ENCODE results near the gene ANP32E.

ANP32E gene

DNA sequence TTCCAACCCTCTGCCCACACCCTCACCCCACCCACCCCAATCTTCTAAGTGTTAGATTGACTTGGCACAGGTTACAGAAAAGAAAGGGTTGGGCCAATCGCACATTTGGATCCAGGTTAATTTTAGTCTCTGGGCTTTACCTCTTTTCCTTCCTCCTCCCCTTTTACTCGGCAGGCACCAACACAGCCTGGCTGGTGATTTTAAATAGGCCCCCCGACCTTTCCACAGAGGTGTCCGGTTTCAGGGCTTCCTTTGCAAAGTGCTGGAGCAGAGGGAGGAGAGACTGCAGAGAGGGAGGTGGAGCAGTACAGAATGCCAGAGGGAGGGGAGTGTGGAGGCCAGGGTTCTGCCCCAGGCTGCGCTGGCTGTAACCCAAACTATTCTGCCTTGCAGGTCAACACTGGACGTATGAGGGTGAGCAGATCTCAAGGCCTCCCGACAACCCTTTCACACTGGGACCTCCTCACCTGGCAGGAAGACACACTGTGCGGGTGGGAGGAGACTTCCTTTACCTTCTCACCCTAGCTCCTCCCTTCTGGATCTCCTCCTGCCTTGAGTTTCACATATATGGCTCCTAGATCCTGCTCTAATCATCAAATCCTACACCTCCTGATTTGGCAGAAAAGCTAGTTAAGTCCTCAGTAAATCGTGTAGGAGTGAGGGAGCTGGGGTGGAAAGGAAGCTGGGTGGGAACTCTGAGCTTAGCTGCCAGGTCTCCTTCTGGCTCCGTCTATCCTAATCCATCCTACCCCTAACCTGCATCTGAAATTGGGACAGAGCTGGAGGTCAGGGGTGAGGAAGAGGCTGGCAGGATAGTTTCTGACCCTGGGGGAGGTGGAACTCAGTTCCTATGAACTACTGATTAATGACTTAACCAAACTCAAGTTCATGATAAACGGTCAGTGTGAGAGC is 24.1 kb upstream of the ANP32E start:
- TF ChIP-seq EZH2phosphoT487 (IDR thresholded peaks at IDR 0.05; ENCODE audit: low read length): no peak
- TF ChIP-seq, protein P1, sequence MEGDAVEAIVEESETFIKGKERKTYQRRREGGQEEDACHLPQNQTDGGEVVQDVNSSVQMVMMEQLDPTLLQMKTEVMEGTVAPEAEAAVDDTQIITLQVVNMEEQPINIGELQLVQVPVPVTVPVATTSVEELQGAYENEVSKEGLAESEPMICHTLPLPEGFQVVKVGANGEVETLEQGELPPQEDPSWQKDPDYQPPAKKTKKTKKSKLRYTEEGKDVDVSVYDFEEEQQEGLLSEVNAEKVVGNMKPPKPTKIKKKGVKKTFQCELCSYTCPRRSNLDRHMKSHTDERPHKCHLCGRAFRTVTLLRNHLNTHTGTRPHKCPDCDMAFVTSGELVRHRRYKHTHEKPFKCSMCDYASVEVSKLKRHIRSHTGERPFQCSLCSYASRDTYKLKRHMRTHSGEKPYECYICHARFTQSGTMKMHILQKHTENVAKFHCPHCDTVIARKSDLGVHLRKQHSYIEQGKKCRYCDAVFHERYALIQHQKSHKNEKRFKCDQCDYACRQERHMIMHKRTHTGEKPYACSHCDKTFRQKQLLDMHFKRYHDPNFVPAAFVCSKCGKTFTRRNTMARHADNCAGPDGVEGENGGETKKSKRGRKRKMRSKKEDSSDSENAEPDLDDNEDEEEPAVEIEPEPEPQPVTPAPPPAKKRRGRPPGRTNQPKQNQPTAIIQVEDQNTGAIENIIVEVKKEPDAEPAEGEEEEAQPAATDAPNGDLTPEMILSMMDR (IDR thresholded peaks at IDR 0.05; ENCODE audit: low read length): no peak
- no peak for TF ChIP-seq EZH2 (optimal IDR thresholded peaks at IDR 0.05; ENCODE audit: low read depth, low read length)
- no peak overlapping the region for H2AFZ ChIP-seq (ENCODE audit: low read length)
- no peaks in the 10 kb centered on the region for H3K79me2 ChIP-seq (ENCODE audit: low read length)
- no peaks in the 10 kb centered on the region for H3K9me3 ChIP-seq (replicated peaks; ENCODE audit: insufficient read depth, low read length)
- H3K27ac ChIP-seq (ENCODE audit: low read length): no peak overlapping the region
- H3K9ac ChIP-seq (ENCODE audit: low read length): no peak overlapping the region
- H3K4me2 ChIP-seq (ENCODE audit: low read depth, low read length): no peak overlapping the region
- H3F3A ChIP-seq (ENCODE audit: insufficient read depth, low read length): peaks cover 3% of the 10 kb centered on the region; the same call in 1 of the 2 replicates
- H3K36me3 ChIP-seq (replicated peaks; ENCODE audit: insufficient read depth, low read length): no peaks in the 10 kb centered on the region
- H4K20me1 ChIP-seq (ENCODE audit: insufficient read depth, low read length): no peaks in the 10 kb centered on the region
- peaks cover 8% of the 10 kb centered on the region for H3K4me1 ChIP-seq (ENCODE audit: low read length)
- H3K4me3 ChIP-seq (ENCODE audit: low read length): no peak overlapping the region
- H3K9me2 ChIP-seq (replicated peaks; ENCODE audit: insufficient read depth, low read length): no peaks in the 10 kb centered on the region
- no peak for DNase-seq
- H3K27me3 ChIP-seq (replicated peaks; ENCODE audit: insufficient read depth, low read length): peaks cover 24% of the 10 kb centered on the region

DNA sequence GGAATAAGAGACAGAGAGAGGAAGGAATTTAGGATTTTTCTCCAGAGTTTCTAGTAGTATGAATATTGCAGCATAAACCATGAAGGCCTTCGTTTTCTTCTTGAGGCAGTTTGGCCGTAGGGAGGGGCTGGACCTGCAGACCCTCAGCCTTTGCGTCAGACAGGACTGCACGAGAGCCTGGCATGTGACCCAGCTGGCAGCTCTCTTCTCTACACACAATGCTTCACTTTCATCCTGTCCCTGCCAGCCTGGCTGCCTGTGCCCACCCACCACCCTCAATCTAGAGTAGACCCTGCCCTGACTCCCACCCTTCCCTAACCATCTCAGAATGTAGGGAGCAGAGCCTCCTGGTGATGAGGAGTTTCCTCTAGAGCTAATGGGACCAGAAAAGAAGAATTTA is 23.3 kb upstream of the ANP32E start:
- H3K4me1 ChIP-seq (ENCODE audit: low read length): peaks cover 8% of the 10 kb centered on the region
- DNase-seq: no peak
- TF ChIP-seq EZH2phosphoT487 (IDR thresholded peaks at IDR 0.05; ENCODE audit: low read length) (no peak), EZH2 (optimal IDR thresholded peaks at IDR 0.05; ENCODE audit: low read depth, low read length) (no peak)
- TF ChIP-seq, protein P1 (IDR thresholded peaks at IDR 0.05; ENCODE audit: low read length): no peak
- H3K79me2 ChIP-seq (ENCODE audit: low read length): no peaks in the 10 kb centered on the region
- no peak overlapping the region for H2AFZ ChIP-seq (ENCODE audit: low read length)
- no peak overlapping the region for H3K9ac ChIP-seq (ENCODE audit: low read length)
- H3K4me2 ChIP-seq (ENCODE audit: low read depth, low read length): no peak overlapping the region
- H3K9me3 ChIP-seq (replicated peaks; ENCODE audit: insufficient read depth, low read length): no peaks in the 10 kb centered on the region
- no peaks in the 10 kb centered on the region for H3K9me2 ChIP-seq (replicated peaks; ENCODE audit: insufficient read depth, low read length)
- no peak overlapping the region for H3K27ac ChIP-seq (ENCODE audit: low read length)
- peaks cover 3% of the 10 kb centered on the region; the same call in 1 of the 2 replicates for H3F3A ChIP-seq (ENCODE audit: insufficient read depth, low read length)
- H3K36me3 ChIP-seq (replicated peaks; ENCODE audit: insufficient read depth, low read length): no peaks in the 10 kb centered on the region
- H4K20me1 ChIP-seq (ENCODE audit: insufficient read depth, low read length): no peaks in the 10 kb centered on the region
- peaks cover 24% of the 10 kb centered on the region for H3K27me3 ChIP-seq (replicated peaks; ENCODE audit: insufficient read depth, low read length)
- H3K4me3 ChIP-seq (ENCODE audit: low read length): no peak overlapping the region

DNA sequence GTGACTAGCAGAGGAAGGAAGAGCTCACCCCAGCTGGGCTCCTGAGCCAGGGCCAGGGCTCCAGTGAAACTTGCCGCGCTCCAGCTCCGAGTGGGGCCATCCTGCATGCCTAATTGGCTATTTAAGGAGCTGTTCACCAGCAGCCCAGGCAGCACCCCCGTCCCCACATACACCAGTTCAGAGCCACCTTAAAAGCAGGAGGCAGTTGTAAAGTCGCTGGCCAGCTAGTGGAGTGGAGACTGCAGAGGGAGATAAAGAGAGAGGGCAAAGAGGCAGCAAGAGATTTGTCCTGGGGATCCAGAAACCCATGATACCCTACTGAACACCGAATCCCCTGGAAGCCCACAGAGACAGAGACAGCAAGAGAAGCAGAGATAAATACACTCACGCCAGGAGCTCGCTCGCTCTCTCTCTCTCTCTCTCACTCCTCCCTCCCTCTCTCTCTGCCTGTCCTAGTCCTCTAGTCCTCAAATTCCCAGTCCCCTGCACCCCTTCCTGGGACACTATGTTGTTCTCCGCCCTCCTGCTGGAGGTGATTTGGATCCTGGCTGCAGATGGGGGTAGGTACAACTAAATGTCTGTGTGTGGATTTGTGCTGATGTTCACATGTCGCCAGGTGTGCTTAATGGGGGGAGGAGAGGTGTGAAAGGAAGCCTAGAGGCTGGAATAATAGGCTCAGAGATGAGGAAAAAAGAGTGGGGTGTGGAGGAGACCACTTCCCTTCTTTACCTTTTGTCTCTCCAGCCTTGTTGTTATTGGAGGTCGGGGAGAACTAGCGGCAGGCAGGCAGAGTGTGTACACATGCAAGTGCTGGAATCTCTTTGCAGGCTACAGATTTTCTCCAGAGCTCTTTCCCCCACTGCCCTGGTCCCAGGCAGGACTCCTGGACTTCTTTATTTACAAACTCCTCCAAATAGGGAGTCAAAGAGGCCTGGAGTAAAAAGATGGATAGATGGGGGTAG is 22.0 kb upstream of the ANP32E start, which contains the start of gene CA14:
Gene CA14, plus strand, starts transcription at position 151 of the 962 bp plus-strand sequence. Its CDS starts 355 bp downstream, at position 506.
- peaks cover 24% of the 10 kb centered on the region for H3K27me3 ChIP-seq (replicated peaks; ENCODE audit: insufficient read depth, low read length)
- no peaks in the 10 kb centered on the region for H3K9me3 ChIP-seq (replicated peaks; ENCODE audit: insufficient read depth, low read length)
- no peak for TF ChIP-seq EZH2phosphoT487 (IDR thresholded peaks at IDR 0.05; ENCODE audit: low read length)
- TF ChIP-seq, protein P1 (IDR thresholded peaks at IDR 0.05; ENCODE audit: low read length): no peak
- TF ChIP-seq EZH2 (optimal IDR thresholded peaks at IDR 0.05; ENCODE audit: low read depth, low read length): no peak
- DNase-seq: no peak
- H3K9ac ChIP-seq (ENCODE audit: low read length): no peak within 1 kb of the TSS
- H3K36me3 ChIP-seq (replicated peaks; ENCODE audit: insufficient read depth, low read length): no peaks in the 10 kb centered on the region
- H3K27ac ChIP-seq (ENCODE audit: low read length): no peak within 1 kb of the TSS
- H3K79me2 ChIP-seq (ENCODE audit: low read length): no peaks in the 10 kb centered on the region
- H3K4me3 ChIP-seq (ENCODE audit: low read length): no peak within 1 kb of the TSS
- peaks cover 8% of the 10 kb centered on the region for H3K4me1 ChIP-seq (ENCODE audit: low read length)
- H3K4me2 ChIP-seq (ENCODE audit: low read depth, low read length): no peak within 1 kb of the TSS
- peaks cover 3% of the 10 kb centered on the region; the same call in 1 of the 2 replicates for H3F3A ChIP-seq (ENCODE audit: insufficient read depth, low read length)
- H3K9me2 ChIP-seq (replicated peaks; ENCODE audit: insufficient read depth, low read length): no peaks in the 10 kb centered on the region
- H2AFZ ChIP-seq (ENCODE audit: low read length): no peak within 1 kb of the TSS
- H4K20me1 ChIP-seq (ENCODE audit: insufficient read depth, low read length): no peaks in the 10 kb centered on the region
